ENCODE results near the gene RNU7-1. TPM values are rescaled to one million over a fixed set of nuclear protein-coding genes. Genes with fewer than 3 reads are reported as not detected.

The RNU7-1 gene
- total RNA-seq, 4 donors from 2014 or later: not detected

DNA sequence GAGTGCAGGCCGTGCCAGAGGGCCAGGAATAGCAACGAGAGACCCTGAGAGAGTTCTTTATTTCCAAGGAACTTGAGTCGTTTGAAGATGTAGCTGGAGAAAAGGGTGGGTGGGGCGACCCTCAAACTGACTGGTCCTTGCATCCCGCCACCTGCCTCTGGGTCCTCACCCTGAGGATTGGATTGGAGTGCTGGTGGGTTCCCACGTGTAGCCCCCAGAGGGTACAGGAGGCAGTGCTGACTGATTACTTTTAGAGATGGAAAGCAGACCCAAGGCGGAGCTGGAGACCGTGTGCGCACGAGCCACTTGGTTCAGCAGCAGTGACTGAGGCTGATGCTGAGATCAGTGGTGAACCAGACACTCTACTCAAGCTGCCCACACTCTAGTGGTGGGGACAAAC, 34.0 kb downstream of the RNU7-1 start:
- TF ChIP-seq, protein P1, sequence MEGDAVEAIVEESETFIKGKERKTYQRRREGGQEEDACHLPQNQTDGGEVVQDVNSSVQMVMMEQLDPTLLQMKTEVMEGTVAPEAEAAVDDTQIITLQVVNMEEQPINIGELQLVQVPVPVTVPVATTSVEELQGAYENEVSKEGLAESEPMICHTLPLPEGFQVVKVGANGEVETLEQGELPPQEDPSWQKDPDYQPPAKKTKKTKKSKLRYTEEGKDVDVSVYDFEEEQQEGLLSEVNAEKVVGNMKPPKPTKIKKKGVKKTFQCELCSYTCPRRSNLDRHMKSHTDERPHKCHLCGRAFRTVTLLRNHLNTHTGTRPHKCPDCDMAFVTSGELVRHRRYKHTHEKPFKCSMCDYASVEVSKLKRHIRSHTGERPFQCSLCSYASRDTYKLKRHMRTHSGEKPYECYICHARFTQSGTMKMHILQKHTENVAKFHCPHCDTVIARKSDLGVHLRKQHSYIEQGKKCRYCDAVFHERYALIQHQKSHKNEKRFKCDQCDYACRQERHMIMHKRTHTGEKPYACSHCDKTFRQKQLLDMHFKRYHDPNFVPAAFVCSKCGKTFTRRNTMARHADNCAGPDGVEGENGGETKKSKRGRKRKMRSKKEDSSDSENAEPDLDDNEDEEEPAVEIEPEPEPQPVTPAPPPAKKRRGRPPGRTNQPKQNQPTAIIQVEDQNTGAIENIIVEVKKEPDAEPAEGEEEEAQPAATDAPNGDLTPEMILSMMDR (IDR thresholded peaks at IDR 0.05; ENCODE audit: low read depth): no peak

DNA sequence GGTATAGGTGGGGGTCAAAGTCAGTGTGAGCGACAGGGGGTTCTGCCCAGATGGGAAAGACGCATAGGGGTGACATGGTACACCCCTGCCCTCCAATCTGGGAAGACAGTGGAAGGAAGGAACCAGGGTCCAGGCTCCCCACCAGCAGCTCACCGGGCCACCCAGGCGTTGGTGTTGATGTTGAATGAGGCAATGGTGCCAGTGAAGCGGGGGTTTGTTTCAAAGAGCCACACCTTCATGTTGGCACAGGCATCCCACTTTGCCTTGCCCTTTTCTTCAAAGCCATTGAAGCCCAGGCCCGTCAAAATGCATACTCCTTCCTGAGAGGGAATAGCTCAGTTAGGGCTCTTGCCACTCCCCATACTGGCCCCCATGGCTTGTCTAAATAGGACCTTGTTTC, 34.6 kb downstream of the RNU7-1 start:
- TF ChIP-seq, protein P1 (IDR thresholded peaks at IDR 0.05; ENCODE audit: low read depth): no peak

DNA sequence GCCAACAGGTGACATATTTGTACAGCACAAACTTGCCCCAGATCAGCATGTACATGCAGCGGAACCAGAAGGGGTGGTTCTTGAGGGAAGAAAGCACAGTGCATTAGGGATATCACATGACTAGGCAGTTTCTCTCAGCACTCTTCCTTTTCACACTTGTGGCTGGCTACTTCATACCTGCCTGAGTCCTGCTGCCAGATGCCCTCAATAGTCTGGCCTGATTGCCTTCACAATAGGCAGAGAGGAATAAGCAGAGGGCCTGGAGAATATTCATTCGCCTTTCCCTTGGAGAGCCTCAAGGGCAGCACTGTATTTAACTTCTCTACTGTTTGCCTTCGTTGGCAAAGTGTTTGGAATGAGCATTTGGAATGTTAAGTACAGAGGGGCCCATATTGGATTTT, 35.0 kb downstream of the RNU7-1 start:
- TF ChIP-seq, protein P1 (IDR thresholded peaks at IDR 0.05; ENCODE audit: low read depth): no peak

DNA sequence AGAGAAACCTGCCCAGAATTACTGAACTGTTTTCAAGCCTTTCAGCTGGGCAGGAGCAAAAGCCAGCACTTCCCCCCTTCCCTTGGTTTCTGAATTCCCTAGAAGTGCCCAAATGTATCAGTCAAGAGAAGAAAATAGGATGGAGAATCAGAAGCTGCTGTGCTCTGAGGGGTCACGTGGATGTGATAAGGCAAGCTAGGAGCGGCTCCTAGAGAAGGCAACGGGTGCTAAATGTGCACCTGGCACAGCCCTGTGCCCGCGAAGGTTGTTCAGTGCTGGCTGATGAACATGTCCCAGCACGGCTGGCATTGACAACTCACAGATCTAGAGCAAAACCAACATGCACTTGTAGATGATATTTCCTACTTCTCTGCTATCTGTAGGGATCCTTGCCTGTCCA, 35.4 kb downstream of the RNU7-1 start:
- TF ChIP-seq, protein P1 (IDR thresholded peaks at IDR 0.05; ENCODE audit: low read depth): no peak

DNA sequence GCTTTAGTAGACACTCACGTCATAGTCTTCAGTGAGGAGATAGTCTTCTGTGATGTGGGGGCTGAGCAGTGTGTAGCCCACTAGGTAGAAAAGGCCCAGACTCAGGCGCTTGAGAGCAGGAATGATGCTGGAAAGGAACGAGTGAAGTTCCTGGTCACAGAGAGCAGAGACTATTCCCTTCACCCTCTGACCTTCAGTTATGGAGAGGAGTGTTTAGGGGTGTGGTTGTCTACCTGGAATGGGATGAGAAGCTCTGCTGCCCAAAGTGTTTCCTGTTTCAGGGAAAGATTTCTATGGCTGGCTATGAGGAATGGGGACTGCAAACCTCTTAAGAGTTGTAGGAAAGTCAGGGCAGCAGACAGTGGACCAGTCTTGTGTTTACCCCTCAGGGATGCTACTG, 35.8 kb downstream of the RNU7-1 start:
- TF ChIP-seq, protein P1 (IDR thresholded peaks at IDR 0.05; ENCODE audit: low read depth): no peak

DNA sequence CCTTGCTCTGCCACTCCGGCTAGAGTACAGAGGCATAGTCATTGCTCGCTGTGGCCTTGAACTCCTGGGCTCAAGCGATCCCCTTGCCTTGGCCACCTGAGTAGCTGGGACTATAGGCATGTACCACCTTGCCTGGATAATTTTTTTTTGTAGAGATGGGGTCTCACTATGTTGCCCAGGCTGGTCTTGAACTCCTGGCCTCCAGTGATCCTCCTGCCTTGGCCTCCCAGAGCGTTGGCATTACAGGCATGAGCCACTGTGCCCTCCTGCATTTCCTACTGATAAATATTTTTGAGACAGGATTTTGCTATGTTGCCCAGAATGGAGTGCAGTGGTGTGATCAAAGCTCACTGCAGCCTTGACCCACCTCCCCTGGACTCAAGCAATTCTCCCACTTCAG, 36.5 kb downstream of the RNU7-1 start:
- TF ChIP-seq, protein P1 (IDR thresholded peaks at IDR 0.05; ENCODE audit: low read depth): no peak

DNA sequence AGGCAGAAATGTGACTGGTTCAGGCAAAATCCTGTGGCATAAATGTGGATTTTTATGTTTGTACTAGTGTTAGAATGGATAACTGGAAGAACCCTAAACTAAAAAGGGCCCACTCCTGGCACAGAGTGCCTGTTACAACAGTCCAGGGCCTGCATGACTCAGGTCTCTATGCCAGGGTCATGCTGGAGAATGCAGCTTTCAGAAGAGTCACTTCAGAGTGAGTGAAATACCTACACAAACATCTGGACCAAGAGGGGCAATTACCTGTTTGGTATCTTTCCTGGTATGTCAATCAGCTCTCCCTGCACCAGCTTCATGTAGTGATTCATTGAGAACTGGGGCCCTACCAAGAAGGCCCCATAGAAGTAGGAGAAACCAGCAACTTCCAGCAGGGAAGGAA, 37.1 kb downstream of the RNU7-1 start:
- TF ChIP-seq, protein P1 (IDR thresholded peaks at IDR 0.05; ENCODE audit: low read depth): no peak
